ENCODE results near the gene SLC24A5.

Gene SLC24A5

DNA sequence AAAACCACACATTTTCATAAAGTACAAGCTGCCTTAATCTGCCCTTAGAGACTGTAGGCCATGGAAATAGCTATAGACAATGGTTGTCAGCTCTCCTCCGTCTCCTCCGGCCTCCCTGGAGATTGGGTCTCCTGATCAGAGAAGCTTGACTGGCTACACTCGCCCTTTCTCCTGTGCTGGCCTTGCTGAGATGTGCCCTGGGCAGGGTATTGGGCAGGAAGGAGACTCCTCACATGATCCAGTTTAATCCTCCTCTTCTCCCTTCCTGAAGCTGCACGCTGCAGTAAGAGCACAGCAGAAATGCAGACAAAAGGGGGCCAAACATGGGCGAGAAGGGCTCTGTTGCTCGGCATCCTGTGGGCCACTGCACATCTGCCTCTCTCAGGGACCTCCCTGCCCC is at the start of gene SLC24A5:
Gene SLC24A5, plus strand, starts transcription at position 246 of the 400 bp plus-strand sequence. Its CDS starts 55 bp downstream, at position 301.
- DNase-seq, result no peak

DNA sequence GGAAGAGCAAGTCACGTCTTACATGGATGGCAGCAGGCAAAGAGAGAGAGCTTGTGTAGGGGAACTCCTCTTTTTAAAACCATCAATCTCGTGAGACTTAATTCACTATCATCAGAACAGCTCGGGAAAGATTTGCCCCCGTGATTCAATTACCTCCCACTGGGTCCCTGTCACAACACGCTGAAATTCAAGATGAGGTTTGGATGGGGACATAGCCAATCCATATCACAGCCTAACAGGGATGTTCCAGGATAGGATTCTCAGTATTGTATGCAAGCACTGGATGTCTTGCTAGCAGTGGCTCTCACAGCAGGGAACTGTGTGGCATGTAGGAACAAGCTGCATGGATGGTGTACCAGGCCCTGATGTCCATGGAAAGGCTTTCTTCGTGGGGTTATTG is 47.8 kb upstream of the SLC24A5 start:
- no peak for DNase-seq

- DNase-seq, result no peak
Measured at GRCh38 chr15:48073881-48074280, 46.9 kb upstream of the SLC24A5 start.

GRCh38 chr15:48076454-48076853 is 44.3 kb upstream of the SLC24A5 start:
- no peak for DNase-seq

- no peak for DNase-seq
Measured at GRCh38 chr15:48077616-48078184, 43.1 kb upstream of the SLC24A5 start.

- peak; percentile 93 for DNase-seq
Measured at GRCh38 chr15:48084759-48085590, 35.8 kb upstream of the SLC24A5 start.

DNA sequence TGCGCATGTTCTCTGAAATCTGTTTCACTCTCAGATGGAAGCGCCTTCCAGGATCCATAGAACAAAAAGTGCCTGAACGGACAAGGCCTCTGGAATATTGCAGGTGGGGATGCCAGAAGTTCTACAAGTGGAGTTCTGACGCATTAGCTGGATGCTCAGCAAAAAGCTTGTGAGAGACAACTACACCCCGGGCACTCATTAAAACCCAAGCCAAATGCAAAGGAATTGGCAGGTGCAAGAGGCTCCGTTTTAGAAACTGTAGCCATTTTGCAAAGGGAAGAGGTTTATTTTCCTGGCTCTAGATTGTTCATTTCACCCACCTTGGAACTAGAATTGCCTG is 35.2 kb upstream of the SLC24A5 start:
- peak; percentile 45 for DNase-seq

DNA sequence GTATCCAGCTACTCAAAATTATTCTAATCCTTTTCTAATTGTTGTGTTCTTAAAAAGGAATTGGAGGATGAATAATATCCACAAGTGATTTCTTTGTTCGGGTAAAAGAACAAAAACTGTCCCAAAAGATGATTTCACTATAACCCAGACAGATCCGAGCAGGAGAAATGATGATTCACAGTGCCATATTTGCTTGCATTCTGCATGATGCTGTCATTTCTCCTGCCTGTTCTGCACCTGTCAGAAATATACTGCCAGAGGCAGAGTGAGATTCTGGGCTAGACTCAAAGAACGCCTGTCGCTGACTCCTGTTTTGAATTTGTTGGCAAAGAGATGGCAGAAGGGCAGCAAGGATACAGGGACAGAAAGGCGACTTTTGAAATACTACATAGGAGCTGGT is 34.7 kb upstream of the SLC24A5 start:
- no peak for DNase-seq

- no peak for DNase-seq
Measured at GRCh38 chr15:48086576-48086975, 34.2 kb upstream of the SLC24A5 start.

DNA sequence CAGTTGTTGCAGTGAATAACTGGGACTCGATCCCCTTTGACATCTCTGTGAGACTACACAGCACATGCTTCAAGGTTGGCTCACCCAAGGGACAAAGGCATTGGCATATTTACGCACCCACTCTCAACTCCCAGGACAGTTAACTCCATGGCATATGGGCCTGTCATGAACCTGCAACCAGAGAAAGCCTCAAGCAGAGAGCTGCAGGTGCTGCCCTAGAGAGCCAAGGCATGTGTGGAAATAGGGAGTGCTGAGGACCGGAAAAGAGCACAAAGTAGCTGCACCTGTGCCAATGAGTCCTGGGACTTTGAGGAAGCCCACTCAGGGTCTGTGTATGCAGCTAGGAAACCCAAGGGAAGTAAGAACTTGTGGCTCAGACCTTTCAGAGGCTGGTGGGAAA is 32.9 kb upstream of the SLC24A5 start:
- no peak for DNase-seq

DNA sequence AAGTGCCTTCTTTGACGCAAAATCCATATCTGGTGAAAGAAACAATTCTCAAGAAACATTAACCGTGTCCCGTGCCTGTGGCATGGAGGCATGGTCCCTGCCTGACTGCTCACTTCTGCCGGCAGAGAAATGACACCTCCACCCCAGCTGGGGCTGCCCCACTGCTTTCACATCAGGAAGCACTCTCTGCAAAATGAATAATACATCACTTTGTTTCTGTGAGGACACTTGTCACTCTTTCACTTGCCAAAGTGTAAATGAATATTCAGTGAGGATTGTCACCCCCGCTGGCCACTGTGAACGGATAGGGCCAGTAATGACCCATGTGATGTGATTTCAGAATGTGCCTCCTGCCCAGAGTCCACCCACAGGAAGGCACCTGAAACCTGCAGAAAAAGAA is 31.1 kb upstream of the SLC24A5 start:
- DNase-seq, result no peak

DNA sequence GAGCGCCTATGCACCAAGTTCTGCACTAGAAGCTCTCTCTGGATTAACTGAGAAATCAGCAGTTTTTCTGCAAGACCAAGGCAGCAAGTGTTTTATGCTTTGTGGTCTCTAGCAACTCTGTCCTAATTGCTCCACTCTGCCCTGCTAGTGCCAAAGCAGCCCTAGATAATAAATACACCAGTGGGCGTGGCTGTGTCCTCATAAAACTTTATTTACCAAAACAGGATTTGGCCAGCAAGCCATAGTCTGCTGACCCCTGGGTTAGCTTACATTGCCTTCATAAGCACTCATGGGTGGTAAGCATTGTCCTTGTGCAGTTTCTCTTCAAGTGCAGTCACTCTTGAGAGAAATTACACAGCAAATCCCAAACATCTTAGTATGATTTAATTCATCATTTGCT is 30.7 kb upstream of the SLC24A5 start:
- no peak for DNase-seq

GRCh38 chr15:48090666-48091065 is 30.1 kb upstream of the SLC24A5 start:
- DNase-seq, result no peak

DNA sequence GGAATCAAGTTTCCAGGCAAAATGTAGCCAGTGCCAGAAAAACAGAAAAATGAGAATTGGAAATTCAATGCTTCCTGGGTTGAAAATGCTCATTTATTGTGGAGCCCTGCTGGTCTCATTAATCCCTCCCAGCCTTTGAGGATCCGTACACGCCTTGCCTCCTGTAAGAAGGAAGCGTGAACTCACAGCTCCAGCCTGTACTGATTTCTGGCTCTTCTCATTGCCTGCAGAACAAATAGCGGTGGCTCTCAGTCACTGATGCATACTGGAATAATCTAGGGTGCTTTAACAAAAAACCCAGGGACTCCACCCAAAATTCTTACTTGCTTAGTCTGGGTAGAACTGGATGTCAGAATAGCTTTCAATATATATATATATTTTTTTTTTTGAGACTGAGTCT is 29.3 kb upstream of the SLC24A5 start:
- no peak for DNase-seq

DNA sequence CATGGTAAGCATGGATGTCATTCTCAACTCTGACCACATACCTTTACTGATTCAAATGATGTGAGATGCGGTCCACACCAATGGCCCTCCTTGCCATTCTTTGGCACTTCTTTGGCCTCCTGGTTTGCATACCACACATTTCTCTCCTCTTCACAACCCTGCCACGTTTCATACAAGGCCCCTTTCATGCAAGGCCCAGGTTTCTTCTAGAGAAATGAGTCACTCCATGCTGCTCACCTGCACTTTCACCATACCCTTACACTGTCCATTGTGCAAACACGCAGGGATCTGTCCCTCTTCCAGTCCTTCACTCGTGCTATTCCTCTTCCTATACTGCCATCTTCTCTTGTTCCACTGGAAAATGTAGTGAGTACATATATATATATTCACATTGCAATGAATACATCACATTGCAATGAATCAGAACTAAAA is 24.4 kb upstream of the SLC24A5 start:
- DNase-seq, result no peak

- DNase-seq, result no peak
Measured at GRCh38 chr15:48096813-48097212, 24.0 kb upstream of the SLC24A5 start.

GRCh38 chr15:48097264-48097663 is 23.5 kb upstream of the SLC24A5 start:
- DNase-seq, result no peak

DNA sequence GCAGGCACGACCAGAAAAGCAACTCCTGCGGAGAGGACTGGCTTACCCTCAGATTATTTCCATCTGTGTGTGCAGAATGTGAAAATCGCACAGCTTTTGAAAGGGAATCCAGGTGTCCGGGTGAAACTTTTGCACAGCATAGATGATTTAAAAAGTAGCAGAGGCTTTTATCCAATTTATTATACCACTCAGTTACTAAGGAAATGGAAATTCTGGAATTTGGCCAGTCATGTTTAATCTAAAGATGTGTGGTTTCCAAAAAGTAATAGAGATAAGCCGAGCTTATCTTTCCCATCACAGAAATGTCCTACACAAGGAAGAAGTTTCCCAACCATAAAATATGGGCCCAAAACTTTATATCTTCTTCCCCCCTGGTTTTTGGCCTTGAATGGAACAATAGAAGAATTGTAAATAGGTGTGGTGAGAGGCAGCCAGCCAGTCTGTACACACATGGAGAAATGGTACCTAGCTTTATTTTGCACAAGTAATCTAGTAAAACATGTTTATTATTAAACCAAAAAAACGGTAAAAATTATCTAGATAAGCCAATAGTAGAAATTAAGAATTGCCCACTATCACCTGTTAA is 19.3 kb upstream of the SLC24A5 start:
- no peak for DNase-seq

DNA sequence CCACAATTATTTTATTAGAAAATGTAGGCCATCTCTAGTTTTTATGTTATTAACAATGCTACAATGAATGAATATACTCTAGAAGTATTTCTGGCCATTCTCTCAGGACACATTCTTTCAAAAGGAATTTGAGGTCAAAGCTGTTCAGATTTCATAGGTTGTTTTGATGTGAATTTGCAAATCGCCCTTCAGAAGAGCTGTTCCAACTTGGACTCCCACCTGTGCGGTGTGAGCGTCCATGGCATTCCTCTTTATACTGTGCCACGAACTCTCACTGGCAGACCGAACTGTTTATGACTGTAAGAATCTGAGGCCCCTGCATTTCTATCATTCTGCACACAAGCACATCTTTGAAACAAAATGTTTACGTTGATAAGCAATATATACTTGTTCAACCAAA is 18.6 kb upstream of the SLC24A5 start:
- no peak for DNase-seq

DNA sequence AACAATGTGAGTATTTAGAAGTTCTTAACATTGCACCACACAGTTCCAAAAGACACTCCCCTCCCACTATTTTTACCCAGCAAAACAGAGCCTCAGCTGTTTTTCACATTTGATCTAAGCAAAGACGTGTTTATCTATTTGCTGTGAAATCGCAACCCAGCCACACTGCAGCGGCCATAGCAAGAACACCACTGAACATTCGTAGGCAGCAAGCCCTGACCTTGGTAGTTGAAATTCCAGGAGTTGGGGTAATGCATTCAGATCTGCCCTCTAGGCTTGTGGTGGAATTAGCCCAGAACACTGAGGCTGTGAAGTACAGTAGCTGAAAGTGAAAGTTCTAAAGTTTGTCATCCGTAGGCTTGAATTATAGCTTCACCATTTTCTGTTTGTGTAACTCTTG is 17.1 kb upstream of the SLC24A5 start:
- no peak for DNase-seq

DNA sequence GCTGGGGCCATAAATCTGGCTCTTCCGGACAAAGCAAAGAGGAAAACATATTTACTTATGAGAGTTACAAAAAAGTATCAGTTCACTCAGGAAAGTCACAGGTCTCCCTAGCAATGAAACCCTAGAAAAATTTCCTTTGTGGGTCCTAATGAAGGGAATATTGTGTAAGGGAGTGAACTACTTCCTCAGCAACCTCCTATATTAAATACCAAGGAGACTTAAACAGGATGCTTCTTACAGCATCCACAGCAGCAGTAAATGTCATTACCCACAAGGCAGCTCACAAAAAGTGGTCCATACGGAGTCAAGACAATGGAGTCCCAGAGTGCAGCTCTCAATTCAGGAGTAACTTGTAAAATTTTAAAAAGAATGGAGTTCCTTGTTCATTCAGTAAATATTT is 14.9 kb upstream of the SLC24A5 start:
- DNase-seq, result no peak

DNA sequence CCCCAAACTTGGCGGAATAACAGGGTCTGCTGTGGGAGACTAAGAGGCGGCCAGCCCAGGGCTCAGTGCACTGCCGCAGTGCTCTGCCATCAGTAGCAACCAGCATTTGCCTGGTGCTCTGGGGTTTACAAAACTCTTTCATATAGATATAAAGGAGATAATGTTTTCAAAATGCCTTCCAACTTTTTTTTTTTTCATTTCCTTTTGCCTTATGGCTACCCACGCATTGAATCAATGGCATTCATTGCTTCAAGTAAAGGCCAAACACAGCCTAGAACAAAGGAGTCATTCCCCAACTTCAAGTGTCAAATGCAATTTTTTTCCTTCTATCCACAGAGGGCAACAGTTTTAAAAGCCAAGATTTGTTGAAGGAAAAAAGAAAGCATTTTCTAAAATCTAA is 11.6 kb upstream of the SLC24A5 start:
- DNase-seq, result no peak

DNA sequence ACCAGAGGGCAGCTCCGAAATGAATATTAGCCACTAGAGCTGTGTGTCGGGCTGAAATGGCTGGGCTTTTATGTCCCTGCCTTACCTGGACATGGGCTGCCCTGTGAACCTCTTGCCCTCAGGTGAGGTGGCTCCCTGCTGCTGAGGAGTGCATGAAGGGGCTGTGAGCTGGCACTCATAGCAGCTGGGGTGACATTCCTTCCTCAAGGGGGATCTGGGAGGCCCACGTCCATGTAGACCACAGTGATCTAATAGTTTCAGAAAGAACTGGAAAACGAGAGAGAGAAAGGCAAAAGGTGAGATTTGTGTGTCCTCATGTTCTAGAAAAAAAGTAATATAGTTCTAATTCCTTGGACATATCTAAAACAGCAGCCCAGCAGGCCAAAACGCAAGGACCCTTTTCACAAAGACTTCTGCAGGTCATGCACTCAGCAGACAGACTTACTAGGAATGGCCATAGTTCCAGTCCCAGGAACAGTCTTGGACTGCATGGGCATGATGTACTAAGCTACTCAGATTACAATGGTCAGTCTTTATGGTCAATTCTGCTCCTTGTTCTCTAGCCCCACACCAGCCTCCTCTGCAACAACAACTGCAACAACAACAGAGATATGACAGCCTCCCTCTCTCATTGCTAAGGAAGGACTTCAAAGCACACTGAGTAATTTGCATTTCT is 10.8 kb upstream of the SLC24A5 start:
- no peak for DNase-seq

DNA sequence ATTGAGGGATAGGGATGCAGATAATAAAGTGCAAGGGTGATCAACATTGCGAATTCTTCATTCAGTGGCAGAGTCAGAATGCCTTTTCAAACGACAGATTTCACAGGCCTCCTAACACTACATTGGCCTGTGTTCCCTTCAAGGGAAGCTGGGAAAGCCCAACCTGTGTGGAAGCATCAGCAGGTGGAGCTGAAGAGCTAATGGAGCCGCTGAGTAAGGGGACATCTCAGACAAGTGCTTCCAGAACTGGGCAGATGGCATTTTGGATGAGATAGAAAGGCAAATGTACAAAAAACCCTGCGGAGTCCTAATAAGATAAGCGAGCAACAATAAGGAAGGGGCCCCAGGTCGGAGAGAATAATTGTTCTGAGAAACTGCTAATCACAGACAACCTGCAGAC is 8.5 kb upstream of the SLC24A5 start:
- peak; percentile 0 for DNase-seq
